Thoracic aorta (tissue), 2 donors: ENCODE results near the gene PARM1. TPM values are rescaled to one million over a fixed set of nuclear protein-coding genes. Genes with fewer than 3 reads are reported as not detected.

ENCODE experiments used
- ATAC-seq: fragments of 150-250 bp; one replicate; pipeline ENCODE4 v1.8.0; 2017; ENCODE audit warnings: low read depth; ENCODE audit not compliant: insufficient number of reproducible peaks, low FRiP score
- DNase-seq: peaks from one replicate; pipeline ENCODE4 v3.0.0-alpha.2; 2020; ENCODE audit warnings: low spot score
- H3K27ac ChIP-seq, 2 donors: fragments of 200-600 bp; sonication (generic); 1 replicate in 1 of 2; 2 replicates in 1 of 2; pipeline ENCODE4 v1.5.1; 2016; ENCODE audit warnings: mild to moderate bottlenecking in 2 of 2, moderate library complexity in 2 of 2
- H3K27me3 ChIP-seq: fragments of 200-600 bp; sonication (generic); replicated peaks from 2 replicates; pipeline ENCODE4 v1.6.0; 2016; ENCODE audit warnings: mild to moderate bottlenecking; ENCODE audit not compliant: insufficient read depth
- H3K36me3 ChIP-seq: fragments of 200-600 bp; sonication (generic); one replicate; pipeline ENCODE4 v1.5.1; 2016
- H3K4me1 ChIP-seq, 2 donors: fragments of 200-600 bp; sonication (generic); 1 replicate in 1 of 2; 2 replicates in 1 of 2; pipeline versions ENCODE4 v1.5.1 to v1.6.0; 2016; ENCODE audit warnings: low read depth in 2 of 2, mild to moderate bottlenecking in 1 of 2; ENCODE audit not compliant: control insufficient read depth in 1 of 2
- H3K4me3 ChIP-seq: fragments of 200-600 bp; sonication (generic); 2 replicates; pipeline ENCODE4 v1.5.1; 2016; ENCODE audit warnings: mild to moderate bottlenecking
- H3K9me3 ChIP-seq: fragments of 200-600 bp; sonication (generic); 2 replicates; pipeline ENCODE4 v1.5.1; 2016
- CTCF ChIP-seq: fragments of 200-600 bp; sonication (generic); IDR thresholded peaks from one replicate; pipeline ENCODE4 v1.5.1; 2019; ENCODE audit warnings: antibody characterized with exemption
- total RNA-seq, 2 donors: library from RNA; depleted of rRNA; stranded (reverse); fragments of >200 nt; gene quantifications; one replicate each; pipeline versions ENCODE4 v1.1.0 to v1.2.3, GENCODE V29; 2016

The PARM1 gene
- total RNA-seq, 2 donors from 2014 or later: 127 to 263 TPM

GRCh38 chr4:75042601-75043208, 109.8 kb downstream of the PARM1 start:
- Histone ChIP-seq H3K9me3 (no peaks in the 10 kb centered on the region), H3K27ac (no peak overlapping the region), H3K36me3 (no peaks in the 10 kb centered on the region), H3K27me3 (no peaks in the 10 kb centered on the region), H3K4me3 (no peak overlapping the region), H3K4me1 (no peaks in the 10 kb centered on the region)
- no peak for TF ChIP-seq CTCF
- ATAC-seq: no peak
- DNase-seq: no peak

- H3K27me3 ChIP-seq: no peaks in the 10 kb centered on the region
- H3K4me3 ChIP-seq: no peak overlapping the region
- no peak for DNase-seq
- no peaks in the 10 kb centered on the region for H3K36me3 ChIP-seq
- no peak for TF ChIP-seq CTCF
- no peaks in the 10 kb centered on the region for H3K4me1 ChIP-seq
- no peak for ATAC-seq
- no peaks in the 10 kb centered on the region for H3K9me3 ChIP-seq
- H3K27ac ChIP-seq: no peak overlapping the region
Measured at GRCh38 chr4:75046226-75046625, 113.3 kb downstream of the PARM1 start.

GRCh38 chr4:75046641-75047040, 113.7 kb downstream of the PARM1 start:
- ATAC-seq: no peak

GRCh38 chr4:75048208-75048879, 115.4 kb downstream of the PARM1 start:
- Histone ChIP-seq H3K4me1 (no peaks in the 10 kb centered on the region), H3K27me3 (no peaks in the 10 kb centered on the region), H3K27ac (no peak overlapping the region), H3K4me3 (no peak overlapping the region), H3K36me3 (no peaks in the 10 kb centered on the region), H3K9me3 (no peaks in the 10 kb centered on the region)
- DNase-seq: no peak
- ATAC-seq: no peak
- TF ChIP-seq CTCF: no peak

More at GRCh38 chr4:75046641-75047040, 113.7 kb downstream of the PARM1 start:
- no peak overlapping the region for H3K27ac ChIP-seq
- H3K36me3 ChIP-seq: no peaks in the 10 kb centered on the region
- no peak for TF ChIP-seq CTCF
- DNase-seq: no peak
- no peaks in the 10 kb centered on the region for H3K9me3 ChIP-seq
- no peaks in the 10 kb centered on the region for H3K27me3 ChIP-seq
- no peaks in the 10 kb centered on the region for H3K4me1 ChIP-seq
- no peak overlapping the region for H3K4me3 ChIP-seq

GRCh38 chr4:75051431-75051830, 118.5 kb downstream of the PARM1 start:
- H3K27me3 ChIP-seq: no peaks in the 10 kb centered on the region
- ATAC-seq: no peak

More at GRCh38 chr4:75051431-75051830, 118.5 kb downstream of the PARM1 start:
- Histone ChIP-seq H3K9me3 (no peaks in the 10 kb centered on the region), H3K36me3 (no peaks in the 10 kb centered on the region), H3K4me1 (no peaks in the 10 kb centered on the region), H3K4me3 (no peak overlapping the region), H3K27ac (no peak overlapping the region)
- DNase-seq: no peak
- TF ChIP-seq CTCF: no peak
